SH-SY5Y (cell line): ENCODE results near the gene TEX14.

Experiments
- GATA2 ChIP-seq: IDR thresholded peaks from 2 replicates; pipeline ENCODE4 v1.6.1; 2011; ENCODE audit warnings: mild to moderate bottlenecking, low read depth, low read length
- GATA3 ChIP-seq: IDR thresholded peaks from 2 replicates; pipeline ENCODE4 v1.6.1; 2011; ENCODE audit warnings: low read depth, mild to moderate bottlenecking, low read length, moderate library complexity

GRCh38 chr17:58615768-58616659, 75.8 kb downstream of the TEX14 start:
- TF ChIP-seq GATA2 (no peak), GATA3 (no peak)
